MM.1S (cell line): ENCODE measurements around the gene DDX51.

Experiments
- DNase-seq: peaks from one replicate; pipeline ENCODE4 v3.0.0-alpha.2; 2015
- H2AFZ ChIP-seq: fragments of 300-600 bp; sonication (generic); 2 replicates; pipeline ENCODE4 v1.6.0; 2016; ENCODE audit warnings: antibody characterized with exemption, low read length
- H3F3A ChIP-seq: fragments of 300-600 bp; sonication (generic); 2 replicates; pipeline ENCODE4 v1.6.1; 2016; ENCODE audit warnings: mild to moderate bottlenecking, antibody characterized with exemption, low read length, moderate library complexity, mixed read lengths; ENCODE audit not compliant: insufficient read depth
- H3K27ac ChIP-seq: fragments of 300-600 bp; sonication (generic); 2 replicates; pipeline ENCODE4 v1.5.1; 2016; ENCODE audit warnings: mild to moderate bottlenecking, low read length
- H3K27me3 ChIP-seq: fragments of 300-600 bp; sonication (generic); replicated peaks from 2 replicates; pipeline ENCODE4 v1.6.0; 2016; ENCODE audit warnings: low read length; ENCODE audit not compliant: insufficient read depth
- H3K36me3 ChIP-seq: fragments of 300-600 bp; sonication (generic); replicated peaks from 2 replicates; pipeline ENCODE4 v1.6.1; 2016; ENCODE audit warnings: mild to moderate bottlenecking, low read length, mixed read lengths; ENCODE audit not compliant: insufficient read depth
- H3K4me1 ChIP-seq: fragments of 300-600 bp; sonication (generic); 2 replicates; pipeline ENCODE4 v1.6.1; 2016; ENCODE audit warnings: low read length, mixed read lengths
- H3K4me2 ChIP-seq: fragments of 300-600 bp; sonication (generic); 2 replicates; pipeline ENCODE4 v1.6.0; 2016; ENCODE audit warnings: low read depth, low read length
- H3K4me3 ChIP-seq: fragments of 300-600 bp; sonication (generic); 2 replicates; pipeline ENCODE4 v1.5.1; 2016; ENCODE audit warnings: low read length, mixed read lengths
- H3K79me2 ChIP-seq: fragments of 300-600 bp; sonication (generic); 2 replicates; pipeline ENCODE4 v1.6.1; 2016; ENCODE audit warnings: mixed run types, low read length, mixed read lengths
- H3K9ac ChIP-seq: fragments of 300-600 bp; sonication (generic); 2 replicates; pipeline ENCODE4 v1.6.1; 2016; ENCODE audit warnings: low read length, mixed read lengths
- H3K9me2 ChIP-seq: fragments of 300-600 bp; sonication (generic); replicated peaks from 2 replicates; pipeline ENCODE4 v1.6.1; 2016; ENCODE audit warnings: mild to moderate bottlenecking, low read length, mixed read lengths; ENCODE audit not compliant: insufficient read depth
- H3K9me3 ChIP-seq: fragments of 300-600 bp; sonication (generic); replicated peaks from 2 replicates; pipeline ENCODE4 v1.6.1; 2016; ENCODE audit warnings: mild to moderate bottlenecking, low read length, mixed read lengths; ENCODE audit not compliant: insufficient read depth
- H4K20me1 ChIP-seq: fragments of 300-600 bp; sonication (generic); 2 replicates; pipeline ENCODE4 v1.6.1; 2016; ENCODE audit warnings: mild to moderate bottlenecking, low read length, moderate library complexity, mixed read lengths; ENCODE audit not compliant: insufficient read depth
- EZH2 ChIP-seq: fragments of 300-600 bp; sonication (generic); optimal IDR thresholded peaks from 2 replicates; pipeline ENCODE3; 2017; ENCODE audit warnings: low read depth, mild to moderate bottlenecking, antibody characterized with exemption, low read length, mixed read lengths
- EZH2phosphoT487 ChIP-seq: fragments of 300-600 bp; sonication (generic); IDR thresholded peaks from 2 replicates; pipeline ENCODE4 v1.6.1; 2018; ENCODE audit warnings: antibody characterized with exemption, low read length
- TF ChIP-seq, protein P1 (sequence below): fragments of 300-600 bp; sonication (generic); IDR thresholded peaks from 2 replicates; pipeline ENCODE4 v1.5.1; 2016; ENCODE audit warnings: antibody characterized with exemption, low read length, mixed read lengths

The DDX51 gene

DNA sequence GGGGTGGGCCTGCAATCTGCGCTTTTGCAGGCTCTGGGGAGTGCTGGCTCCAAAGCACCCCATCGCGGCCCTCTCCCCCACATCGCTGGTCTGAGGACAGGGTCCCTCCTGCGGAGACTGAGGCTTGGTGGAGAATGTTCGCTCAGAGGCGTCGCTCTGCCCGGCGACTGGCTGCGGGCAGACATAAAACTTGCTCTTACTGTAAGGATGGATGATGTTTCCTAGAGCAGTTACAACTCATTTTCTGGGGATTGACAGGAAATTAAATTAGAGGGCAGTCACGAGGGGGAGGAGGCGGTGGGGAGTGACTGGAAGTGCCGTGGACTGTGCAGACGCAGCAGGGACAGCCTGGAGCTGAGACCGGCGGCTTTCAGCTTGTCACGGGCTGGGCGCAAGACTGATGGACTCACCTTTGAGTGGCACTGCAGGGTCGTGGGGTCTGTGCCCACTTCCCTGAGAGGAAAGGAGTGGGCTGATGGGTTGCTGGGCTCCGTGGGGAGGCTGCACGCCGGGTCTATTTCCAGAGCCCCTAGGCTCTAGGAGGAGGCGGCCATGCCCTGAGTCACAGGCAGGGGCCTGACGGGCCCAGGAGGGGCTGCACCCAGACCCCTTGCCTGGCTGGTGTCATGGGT is 32.9 kb upstream of the DDX51 start:
- H3K27ac ChIP-seq: no peak overlapping the region
- H3K4me3 ChIP-seq: no peak overlapping the region
- peaks cover 14% of the 10 kb centered on the region for H3K27me3 ChIP-seq
- H3K79me2 ChIP-seq: no peaks in the 10 kb centered on the region
- H2AFZ ChIP-seq: no peak overlapping the region
- H4K20me1 ChIP-seq: no peaks in the 10 kb centered on the region
- no peak overlapping the region for H3K9ac ChIP-seq
- TF ChIP-seq, protein P1, sequence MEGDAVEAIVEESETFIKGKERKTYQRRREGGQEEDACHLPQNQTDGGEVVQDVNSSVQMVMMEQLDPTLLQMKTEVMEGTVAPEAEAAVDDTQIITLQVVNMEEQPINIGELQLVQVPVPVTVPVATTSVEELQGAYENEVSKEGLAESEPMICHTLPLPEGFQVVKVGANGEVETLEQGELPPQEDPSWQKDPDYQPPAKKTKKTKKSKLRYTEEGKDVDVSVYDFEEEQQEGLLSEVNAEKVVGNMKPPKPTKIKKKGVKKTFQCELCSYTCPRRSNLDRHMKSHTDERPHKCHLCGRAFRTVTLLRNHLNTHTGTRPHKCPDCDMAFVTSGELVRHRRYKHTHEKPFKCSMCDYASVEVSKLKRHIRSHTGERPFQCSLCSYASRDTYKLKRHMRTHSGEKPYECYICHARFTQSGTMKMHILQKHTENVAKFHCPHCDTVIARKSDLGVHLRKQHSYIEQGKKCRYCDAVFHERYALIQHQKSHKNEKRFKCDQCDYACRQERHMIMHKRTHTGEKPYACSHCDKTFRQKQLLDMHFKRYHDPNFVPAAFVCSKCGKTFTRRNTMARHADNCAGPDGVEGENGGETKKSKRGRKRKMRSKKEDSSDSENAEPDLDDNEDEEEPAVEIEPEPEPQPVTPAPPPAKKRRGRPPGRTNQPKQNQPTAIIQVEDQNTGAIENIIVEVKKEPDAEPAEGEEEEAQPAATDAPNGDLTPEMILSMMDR: no peak
- no peak for TF ChIP-seq EZH2phosphoT487
- no peak for TF ChIP-seq EZH2
- no peaks in the 10 kb centered on the region for H3F3A ChIP-seq
- no peaks in the 10 kb centered on the region for H3K9me3 ChIP-seq
- no peak overlapping the region for H3K4me2 ChIP-seq
- H3K36me3 ChIP-seq: no peaks in the 10 kb centered on the region
- DNase-seq: no peak
- no peaks in the 10 kb centered on the region for H3K4me1 ChIP-seq
- no peaks in the 10 kb centered on the region for H3K9me2 ChIP-seq

DNA sequence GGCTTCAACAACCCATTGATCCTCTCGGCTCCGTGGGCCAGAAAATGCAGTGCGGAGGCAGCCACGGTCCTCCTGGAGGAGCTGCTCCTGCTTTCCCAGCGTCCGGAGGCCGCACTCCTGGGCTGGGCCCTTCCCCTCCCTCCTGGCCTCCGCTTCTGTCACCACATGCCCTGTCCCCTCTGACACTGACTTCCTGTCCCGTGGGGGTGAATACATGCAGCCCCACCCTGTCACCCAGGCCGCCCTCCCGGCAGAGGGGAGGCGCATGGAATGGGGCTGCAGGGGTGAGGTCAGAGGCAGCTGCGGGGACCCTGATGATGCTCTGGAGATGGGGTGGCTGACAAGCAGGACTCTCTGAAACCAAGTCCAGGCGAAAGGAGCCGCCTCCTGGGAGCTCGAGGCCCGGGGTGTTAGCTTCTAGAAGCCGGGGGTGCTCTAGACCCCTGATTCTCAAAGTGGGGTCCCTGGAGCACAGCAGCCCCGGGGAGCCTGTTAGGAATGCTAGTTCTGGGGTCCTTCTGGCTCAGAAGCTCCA is 32.3 kb upstream of the DDX51 start:
- peaks cover 14% of the 10 kb centered on the region for H3K27me3 ChIP-seq
- H3F3A ChIP-seq: no peaks in the 10 kb centered on the region
- no peaks in the 10 kb centered on the region for H4K20me1 ChIP-seq
- no peak for TF ChIP-seq EZH2
- TF ChIP-seq, protein P1: no peak
- no peak for TF ChIP-seq EZH2phosphoT487
- H3K27ac ChIP-seq: no peak overlapping the region
- H3K79me2 ChIP-seq: no peaks in the 10 kb centered on the region
- no peak overlapping the region for H3K4me3 ChIP-seq
- H3K4me2 ChIP-seq: no peak overlapping the region
- H3K9ac ChIP-seq: no peak overlapping the region
- H3K4me1 ChIP-seq: no peaks in the 10 kb centered on the region
- no peaks in the 10 kb centered on the region for H3K9me3 ChIP-seq
- H3K9me2 ChIP-seq: no peaks in the 10 kb centered on the region
- no peak overlapping the region for H2AFZ ChIP-seq
- H3K36me3 ChIP-seq: no peaks in the 10 kb centered on the region
- DNase-seq: no peak

DNA sequence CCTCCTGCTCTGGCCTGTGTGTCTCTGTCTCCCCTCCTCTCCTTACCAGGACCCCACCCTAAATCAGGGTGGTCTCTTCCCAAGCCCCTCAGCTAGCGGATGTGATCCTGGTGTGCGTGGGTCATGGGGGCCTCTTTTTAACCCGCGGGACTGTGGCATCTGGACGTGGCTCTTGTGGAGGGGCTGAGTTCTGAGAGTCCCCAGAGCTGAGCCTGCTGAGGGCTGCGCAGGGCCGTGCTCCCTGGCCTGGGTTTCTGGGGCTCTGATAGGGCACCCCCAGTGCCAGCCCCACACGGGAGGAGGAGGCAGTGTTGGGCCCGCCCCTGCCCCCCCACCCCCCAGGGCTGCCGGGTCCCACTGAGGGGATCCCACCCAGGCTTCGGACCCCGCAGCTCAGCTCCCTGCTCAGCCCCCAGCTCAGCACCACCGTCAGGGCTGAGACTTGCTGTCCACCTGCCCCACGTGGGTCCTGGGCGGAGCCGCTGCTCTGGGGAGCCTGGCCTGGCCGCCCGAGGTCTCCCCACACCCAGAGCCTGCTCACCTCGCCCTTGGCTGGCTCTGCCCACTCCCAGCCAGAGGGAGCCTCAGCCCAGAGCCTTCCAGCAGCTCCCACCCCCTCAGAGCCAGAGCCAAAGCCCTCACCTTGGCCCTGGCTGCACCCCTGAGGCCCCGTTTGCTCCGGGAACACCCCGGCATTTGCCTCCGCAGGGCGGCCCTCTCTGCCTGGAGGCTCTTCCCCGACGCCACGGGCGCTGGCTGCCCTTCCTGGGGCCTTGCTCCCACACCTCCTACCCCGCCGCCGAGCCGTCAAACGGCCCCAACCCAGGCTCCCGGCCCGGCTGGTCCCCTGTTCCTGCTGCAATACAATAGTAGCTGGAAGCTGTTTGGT is 31.6 kb upstream of the DDX51 start:
- Histone ChIP-seq H3F3A (no peaks in the 10 kb centered on the region), H4K20me1 (no peaks in the 10 kb centered on the region), H3K4me3 (no peak overlapping the region), H3K79me2 (no peaks in the 10 kb centered on the region), H3K9ac (no peak overlapping the region), H3K36me3 (no peaks in the 10 kb centered on the region), H3K4me1 (no peaks in the 10 kb centered on the region), H3K27ac (no peak overlapping the region), H3K27me3 (peaks cover 14% of the 10 kb centered on the region), H3K9me2 (no peaks in the 10 kb centered on the region), H3K9me3 (no peaks in the 10 kb centered on the region), H3K4me2 (no peak overlapping the region), H2AFZ (no peak overlapping the region)
- TF ChIP-seq EZH2phosphoT487: no peak
- no peak for TF ChIP-seq EZH2
- TF ChIP-seq, protein P1: no peak
- DNase-seq: no peak
